GM12878 (cell line): ENCODE results near the gene CAT. TPM values are rescaled to one million over a fixed set of nuclear protein-coding genes. Genes with fewer than 3 reads are reported as not detected.

Experiments
- ATF7 ChIP-seq: fragments of 450-650 bp; IDR thresholded peaks from 2 replicates; pipeline ENCODE4 v1.6.1; 2016; ENCODE audit warnings: low read depth, mild to moderate bottlenecking
- E2F4 ChIP-seq: IDR thresholded peaks from 2 replicates; pipeline ENCODE4 v1.6.1; 2012; ENCODE audit warnings: low read depth, low read length, improper control_type of control experiment
- ELK1 ChIP-seq: IDR thresholded peaks from 2 replicates; pipeline ENCODE4 v1.6.1; 2012; ENCODE audit warnings: low read depth, low read length, improper control_type of control experiment
- ETV6 ChIP-seq, 2 experiments: fragments of 450-650 bp in 1 of 2; IDR thresholded peaks in 1 of 2; conservative IDR thresholded peaks in 1 of 2; 2 replicates each; pipeline ENCODE4 v1.6.1; 2014; ENCODE audit warnings: antibody characterized with exemption in 1 of 2, borderline replicate concordance in 1 of 2, low read depth in 1 of 2, mild to moderate bottlenecking in 1 of 2, moderate library complexity in 1 of 2
- FOS ChIP-seq: IDR thresholded peaks from 3 replicates; pipeline ENCODE4 v1.6.1; 2011; ENCODE audit warnings: borderline replicate concordance; ENCODE audit not compliant: insufficient read length; ENCODE audit errors: extremely low read depth
- MTA3 ChIP-seq: IDR thresholded peaks from 2 replicates; pipeline ENCODE4 v1.6.1; 2012; ENCODE audit warnings: low read length, inconsistent platforms, borderline replicate concordance
- NFIC ChIP-seq: IDR thresholded peaks from 2 replicates; pipeline ENCODE4 v1.6.1; 2012; ENCODE audit warnings: low read depth, mild to moderate bottlenecking, inconsistent platforms, low read length, moderate library complexity
- ZBTB11 ChIP-seq: fragments of 450-650 bp; formaldehyde crosslinking; IDR thresholded peaks from 2 replicates; pipeline ENCODE4 v1.5.0; 2022; ENCODE audit warnings: mild to moderate bottlenecking, missing genetic modification characterization
- ZNF687 ChIP-seq: fragments of 450-650 bp; IDR thresholded peaks from 2 replicates; pipeline ENCODE4 v1.6.1; 2017; ENCODE audit warnings: mild to moderate bottlenecking, moderate library complexity
- ZSCAN29 ChIP-seq: fragments of 450-650 bp; IDR thresholded peaks from 2 replicates; pipeline ENCODE4 v1.6.1; 2017; ENCODE audit warnings: mild to moderate bottlenecking, moderate library complexity
- polyA plus RNA-seq, 11 experiments: library from polyadenylated mRNA; depleted of rRNA in 4 of 11; unstranded in 6 of 11; stranded (reverse) in 5 of 11; fragments of >200 nt; fragmentation: Nextera tagmentation in 4 of 11; fragmentation: Illumina TruSeq in 1 of 11; extraction: Ambion mirVana in 4 of 11; extraction: Trizol in 1 of 11; gene quantifications; 1 replicate in 1 of 11; 2 replicates in 10 of 11; pipeline versions ENCODE4 v1.2.1 to v1.2.3, GENCODE V29; 2011 to 2016; ENCODE audit warnings: inconsistent platforms in 2 of 11, missing spikeins in 2 of 11, low read depth in 1 of 11
- total RNA-seq, 4 experiments: library from RNA; depleted of rRNA in 3 of 4; stranded (reverse); fragments of >200 nt in 3 of 4; fragmentation: Illumina TruSeq in 1 of 4; extraction: Trizol in 1 of 4; gene quantifications; 2 replicates each; pipeline versions ENCODE4 v1.2.1 to v1.2.3, GENCODE V29; 2013 to 2021

The CAT gene
- total and polyA plus RNA-seq, 10 of the 15 experiments (the other 5 are each of a cell fraction or from before 2014, with no cell fraction given) = 22.4 to 71.3 (median 33.6) TPM

GRCh38 chr11:34460278-34460677 is 21.5 kb downstream of the CAT start (continued):
- no peak for TF ChIP-seq ELK1
- TF ChIP-seq FOS = no peak
- no peak for TF ChIP-seq ZNF687
- no peak for TF ChIP-seq MTA3
- TF ChIP-seq ATF7 = no peak
- no peak for TF ChIP-seq ZBTB11 (CRISPR knock-in tag)
- TF ChIP-seq ZSCAN29 = no peak
- no peak for TF ChIP-seq ETV6 (conservative IDR thresholded peaks at IDR 0.05 in 1 of 2, IDR thresholded peaks at IDR 0.05 in 1 of 2; ENCODE audit: borderline replicate concordance in 1 of 2, low read depth in 1 of 2)
- TF ChIP-seq NFIC = no peak
- TF ChIP-seq E2F4 = no peak
